Mesothelial cell of epicardium (in vitro differentiated cells): ENCODE measurements around the gene KLHDC10. TPM values are rescaled to one million over a fixed set of nuclear protein-coding genes. Genes with fewer than 3 reads are reported as not detected.
"Not testable (repeated sequence)": the region's sequence is repeated elsewhere in the genome, so short reads cannot be mapped to it uniquely, and the experiment has no call there.

Experiments
- DNase-seq, 2 experiments: peaks; one replicate each; pipeline ENCODE4 v3.0.0; 2021; ENCODE audit warnings: low spot score in 2 of 2; ENCODE audit not compliant: unreplicated experiment in 2 of 2
- H3K27ac Mint-ChIP-seq: 2 replicates; pipeline ENCODE4 v1.8.0; 2021; ENCODE audit warnings: mixed read lengths
- H3K27me3 Mint-ChIP-seq: 2 replicates; pipeline ENCODE4 v1.8.0; 2021; ENCODE audit warnings: low read depth, mixed read lengths
- H3K36me3 Mint-ChIP-seq: 2 replicates; pipeline ENCODE4 v1.8.0; 2021; ENCODE audit warnings: mixed read lengths
- H3K4me1 Mint-ChIP-seq: 2 replicates; pipeline ENCODE4 v1.8.0; 2021; ENCODE audit warnings: mixed read lengths
- H3K4me3 Mint-ChIP-seq: 2 replicates; pipeline ENCODE4 v1.8.0; 2021; ENCODE audit warnings: mild to moderate bottlenecking, moderate library complexity, mixed read lengths
- H3K9me3 Mint-ChIP-seq: 2 replicates; pipeline ENCODE4 v1.8.0; 2021; ENCODE audit warnings: mixed read lengths
- total RNA-seq: library from RNA; stranded (reverse); gene quantifications from 3 replicates; pipeline ENCODE4 v1.2.1, GENCODE V29; 2021
- TF ChIP-seq, protein P1 (sequence below): fragments of 200-600 bp; sonication (generic); IDR thresholded peaks from one replicate; pipeline ENCODE4 v1.5.0; 2021; ENCODE audit warnings: antibody characterized with exemption; ENCODE audit not compliant: unreplicated experiment

Gene KLHDC10
- total RNA-seq, 1 donor from 2014 or later, result 45.9 TPM

DNA sequence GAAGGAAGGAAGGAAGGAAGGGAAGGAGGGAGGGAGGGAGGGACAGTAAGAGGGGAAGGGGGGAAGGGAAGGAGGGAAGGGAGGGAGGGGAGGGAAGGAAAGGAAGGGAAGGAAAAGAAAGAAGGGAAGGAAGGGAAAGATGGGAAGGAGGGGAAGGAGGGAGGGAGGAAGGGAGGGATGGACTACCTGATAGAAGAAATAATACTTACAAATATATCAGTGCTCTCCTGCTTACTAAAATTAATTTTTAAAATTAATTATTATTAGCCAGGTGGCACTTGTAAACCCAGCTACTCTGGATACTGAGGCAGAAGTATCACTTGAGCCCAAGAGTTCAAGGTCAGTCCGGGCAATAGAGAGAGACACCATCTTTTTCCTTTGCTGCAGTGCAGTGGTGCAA lies 37.6 kb upstream of the KLHDC10 start:
- TF ChIP-seq, protein P1, sequence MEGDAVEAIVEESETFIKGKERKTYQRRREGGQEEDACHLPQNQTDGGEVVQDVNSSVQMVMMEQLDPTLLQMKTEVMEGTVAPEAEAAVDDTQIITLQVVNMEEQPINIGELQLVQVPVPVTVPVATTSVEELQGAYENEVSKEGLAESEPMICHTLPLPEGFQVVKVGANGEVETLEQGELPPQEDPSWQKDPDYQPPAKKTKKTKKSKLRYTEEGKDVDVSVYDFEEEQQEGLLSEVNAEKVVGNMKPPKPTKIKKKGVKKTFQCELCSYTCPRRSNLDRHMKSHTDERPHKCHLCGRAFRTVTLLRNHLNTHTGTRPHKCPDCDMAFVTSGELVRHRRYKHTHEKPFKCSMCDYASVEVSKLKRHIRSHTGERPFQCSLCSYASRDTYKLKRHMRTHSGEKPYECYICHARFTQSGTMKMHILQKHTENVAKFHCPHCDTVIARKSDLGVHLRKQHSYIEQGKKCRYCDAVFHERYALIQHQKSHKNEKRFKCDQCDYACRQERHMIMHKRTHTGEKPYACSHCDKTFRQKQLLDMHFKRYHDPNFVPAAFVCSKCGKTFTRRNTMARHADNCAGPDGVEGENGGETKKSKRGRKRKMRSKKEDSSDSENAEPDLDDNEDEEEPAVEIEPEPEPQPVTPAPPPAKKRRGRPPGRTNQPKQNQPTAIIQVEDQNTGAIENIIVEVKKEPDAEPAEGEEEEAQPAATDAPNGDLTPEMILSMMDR, result no peak
- DNase-seq, result no peak
- Mint-ChIP-seq H3K36me3 (peaks cover 35% of the 10 kb centered on the region), H3K27ac (no peak overlapping the region), H3K9me3 (no peaks in the 10 kb centered on the region), H3K4me3 (no peak overlapping the region), H3K4me1 (no peaks in the 10 kb centered on the region), H3K27me3 (no peaks in the 10 kb centered on the region)

DNA sequence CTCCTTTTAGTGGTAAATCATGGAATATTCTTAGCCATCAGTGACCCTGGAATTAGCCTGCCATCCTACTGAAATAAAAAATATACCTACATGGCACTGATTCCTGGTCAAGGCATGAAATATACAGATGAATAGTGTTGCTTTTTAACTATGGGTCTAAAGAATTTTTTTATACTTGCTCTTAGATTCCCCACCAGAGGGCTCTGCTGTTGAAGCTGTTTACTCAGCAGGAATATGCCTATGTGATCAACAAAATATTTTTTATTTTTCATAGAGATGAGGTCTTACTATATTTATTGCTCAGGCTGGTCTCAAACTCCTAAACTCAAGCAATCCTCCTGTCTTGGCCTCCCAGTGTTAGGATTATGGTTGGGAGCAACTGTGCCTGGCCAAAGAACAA lies 32.6 kb upstream of the KLHDC10 start:
- no peaks in the 10 kb centered on the region for H3K27me3 Mint-ChIP-seq
- no peaks in the 10 kb centered on the region for H3K4me1 Mint-ChIP-seq
- H3K36me3 Mint-ChIP-seq, result peaks cover 26% of the 10 kb centered on the region
- no peak for DNase-seq
- H3K9me3 Mint-ChIP-seq, result no peaks in the 10 kb centered on the region
- TF ChIP-seq, protein P1, result no peak
- no peak overlapping the region for H3K4me3 Mint-ChIP-seq
- no peak overlapping the region for H3K27ac Mint-ChIP-seq

DNA sequence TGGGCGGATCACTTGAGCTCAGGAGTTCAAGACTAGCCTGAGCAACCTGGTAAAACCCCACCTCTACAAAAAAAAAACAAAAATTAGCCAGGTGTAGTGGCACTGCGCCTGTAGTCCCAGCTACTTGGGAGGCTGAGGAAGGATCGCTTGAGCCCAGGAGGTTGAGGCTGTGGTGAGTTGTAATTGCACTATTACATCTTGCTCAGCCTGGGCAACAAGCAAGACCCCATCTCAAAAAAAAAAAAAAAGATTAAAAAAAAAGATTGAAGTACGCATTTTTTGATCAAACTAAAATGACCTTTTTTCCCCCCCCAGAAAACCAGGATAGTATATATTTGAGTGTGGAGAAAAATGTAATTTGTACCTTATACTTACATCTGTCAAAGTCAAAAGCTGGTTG lies 29.8 kb upstream of the KLHDC10 start:
- Mint-ChIP-seq H3K4me3 (no peak overlapping the region), H3K27ac (no peak overlapping the region), H3K36me3 (peaks cover 27% of the 10 kb centered on the region)

DNA sequence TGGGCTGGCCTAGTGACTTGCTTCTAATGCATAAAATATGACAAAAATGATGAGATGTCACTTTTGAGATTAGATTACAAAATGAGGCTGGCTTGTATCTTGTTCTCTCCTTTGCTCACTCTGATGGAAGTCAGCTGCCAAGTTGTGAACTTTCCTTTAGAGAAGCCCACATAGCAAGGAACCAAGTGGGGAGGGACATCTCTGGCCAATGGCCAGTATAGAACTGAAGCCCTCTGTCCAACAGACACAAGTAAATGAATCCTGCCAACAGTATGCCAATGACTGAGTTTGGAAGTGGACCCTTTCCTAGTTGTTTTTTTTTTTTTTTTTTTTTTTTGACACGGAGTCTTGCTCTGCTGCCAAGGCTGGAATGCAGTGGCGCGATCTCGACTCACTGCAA lies 22.5 kb upstream of the KLHDC10 start:
- DNase-seq, result no peak
- H3K27me3 Mint-ChIP-seq, result peaks cover 4% of the 10 kb centered on the region
- H3K4me1 Mint-ChIP-seq, result peaks cover 12% of the 10 kb centered on the region
- H3K36me3 Mint-ChIP-seq, result peaks cover 15% of the 10 kb centered on the region
- no peak overlapping the region for H3K27ac Mint-ChIP-seq
- H3K9me3 Mint-ChIP-seq, result no peaks in the 10 kb centered on the region
- TF ChIP-seq, protein P1, result no peak
- no peak overlapping the region for H3K4me3 Mint-ChIP-seq

More for the DNA sequence above, 29.8 kb upstream of the KLHDC10 start:
- DNase-seq, result no peak
- H3K9me3 Mint-ChIP-seq, result no peaks in the 10 kb centered on the region
- TF ChIP-seq, protein P1, result no peak
- no peaks in the 10 kb centered on the region for H3K4me1 Mint-ChIP-seq
- no peaks in the 10 kb centered on the region for H3K27me3 Mint-ChIP-seq

DNA sequence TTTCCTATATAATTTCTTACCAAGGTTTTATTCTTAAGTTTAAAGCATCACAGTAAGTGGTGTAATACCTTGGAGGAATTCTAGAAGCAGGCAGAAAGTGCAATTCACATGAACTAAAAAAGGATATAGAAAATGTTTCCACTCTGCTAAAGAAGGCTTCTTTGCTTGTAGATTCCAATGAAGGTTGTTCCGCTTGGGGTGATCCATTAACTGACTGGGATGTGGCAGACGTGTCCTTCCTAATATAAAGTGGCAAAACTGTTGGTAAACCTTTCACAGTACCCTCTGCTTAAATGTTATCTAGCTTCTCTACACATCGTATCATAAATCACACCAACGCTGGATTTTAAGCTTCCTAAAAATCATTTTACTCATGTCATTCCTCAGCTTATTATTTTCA lies 21.4 kb upstream of the KLHDC10 start:
- TF ChIP-seq, protein P1, result no peak
- peaks cover 11% of the 10 kb centered on the region for H3K36me3 Mint-ChIP-seq
- peaks cover 7% of the 10 kb centered on the region for H3K27me3 Mint-ChIP-seq
- DNase-seq, result no peak
- H3K4me3 Mint-ChIP-seq, result peak overlapping the region; percentile 26
- no peaks in the 10 kb centered on the region for H3K9me3 Mint-ChIP-seq
- H3K27ac Mint-ChIP-seq, result no peak overlapping the region
- peaks cover 12% of the 10 kb centered on the region for H3K4me1 Mint-ChIP-seq

DNA sequence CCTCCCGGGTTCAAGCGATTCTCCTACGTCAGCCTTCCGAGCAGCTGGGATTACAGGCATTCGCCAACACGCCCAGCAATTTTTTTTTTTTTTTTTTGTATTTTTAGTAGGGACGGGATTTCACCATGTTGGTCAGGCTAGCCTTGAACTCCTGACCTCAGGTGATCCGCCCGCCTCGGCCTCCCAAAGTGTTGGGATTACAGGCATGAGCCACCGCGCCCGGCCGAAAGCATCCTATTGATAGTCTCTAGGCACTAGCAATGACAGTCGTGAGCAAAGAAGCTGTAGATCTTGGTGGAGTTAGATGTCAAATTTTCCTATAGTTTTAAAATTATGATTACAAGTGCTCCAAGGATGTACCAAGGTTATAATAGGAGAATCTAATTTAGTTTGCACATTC lies 18.1 kb upstream of the KLHDC10 start:
- H3K4me1 Mint-ChIP-seq, result peaks cover 12% of the 10 kb centered on the region
- not testable (repeated sequence) for DNase-seq, H3K36me3 Mint-ChIP-seq, H3K27ac Mint-ChIP-seq, H3K9me3 Mint-ChIP-seq
- peaks cover 13% of the 10 kb centered on the region for H3K27me3 Mint-ChIP-seq
- peak overlapping the region; percentile 27 for H3K4me3 Mint-ChIP-seq

DNA sequence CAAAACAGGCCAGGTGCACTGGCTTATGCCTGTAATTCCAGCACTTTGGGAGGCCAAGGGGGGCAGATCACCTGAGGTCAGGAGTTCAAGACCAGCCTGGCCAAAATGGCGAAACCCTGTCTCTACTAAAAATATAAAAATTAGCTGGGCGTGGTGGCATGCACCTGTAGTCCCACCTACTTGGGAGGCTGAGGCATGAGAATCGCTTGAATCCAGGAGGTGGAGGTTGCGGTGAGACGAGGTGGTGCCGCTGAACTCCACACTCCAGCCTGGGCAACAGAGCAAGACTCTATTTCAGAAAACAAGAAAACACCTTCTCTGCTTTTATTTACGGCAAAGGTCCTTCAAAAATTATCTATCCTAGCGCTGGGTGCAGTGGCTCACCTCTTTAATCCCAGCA lies 15.1 kb upstream of the KLHDC10 start:
- H3K9me3 Mint-ChIP-seq, H3K36me3 Mint-ChIP-seq, DNase-seq, H3K4me3 Mint-ChIP-seq, H3K4me1 Mint-ChIP-seq, H3K27ac Mint-ChIP-seq: not testable (repeated sequence)
- H3K27me3 Mint-ChIP-seq, result peaks cover 13% of the 10 kb centered on the region
